Measurements from ENCODE around the gene LRRC27.
"Not testable (repeated sequence)": the region's sequence is repeated elsewhere in the genome, so short reads cannot be mapped to it uniquely, and the experiment has no call there.

The LRRC27 gene

GRCh38 chr10:132331601-132332432, at the start of gene LRRC27:
Gene LRRC27, plus strand, starts transcription at chr10:132332193. Its CDS starts 1,332 bp downstream, at chr10:132333525.
- peak; percentile 92 for DNase-seq (ENCODE audit: low read depth)

- no peak for DNase-seq (ENCODE audit: low read depth)
These were observed 49.1 kb upstream of the LRRC27 start for GRCh38 chr10:132282667-132283603.

- DNase-seq (ENCODE audit: low read depth) = no peak
These were observed 48.2 kb upstream of the LRRC27 start for GRCh38 chr10:132283604-132284382.

- no peak for DNase-seq (ENCODE audit: low read depth)
These were observed 42.6 kb upstream of the LRRC27 start for GRCh38 chr10:132289439-132289838.

GRCh38 chr10:132290631-132291030, 41.4 kb upstream of the LRRC27 start:
- DNase-seq (ENCODE audit: low read depth) = no peak

- DNase-seq (ENCODE audit: low read depth) = no peak
These were observed 40.2 kb upstream of the LRRC27 start for GRCh38 chr10:132291826-132292225.

GRCh38 chr10:132292287-132293200, 39.4 kb upstream of the LRRC27 start:
- DNase-seq (ENCODE audit: low read depth) = no peak

GRCh38 chr10:132293201-132293812, 38.7 kb upstream of the LRRC27 start:
- no peak for DNase-seq (ENCODE audit: low read depth)

GRCh38 chr10:132293813-132294520, 38.0 kb upstream of the LRRC27 start:
- DNase-seq (ENCODE audit: low read depth) = no peak

GRCh38 chr10:132294561-132295318, 37.3 kb upstream of the LRRC27 start:
- peak; percentile 30 for DNase-seq (ENCODE audit: low read depth)

GRCh38 chr10:132295481-132295880, 36.5 kb upstream of the LRRC27 start:
- not testable (repeated sequence) for DNase-seq (ENCODE audit: low read depth)

- no peak for DNase-seq (ENCODE audit: low read depth)
These were observed 35.1 kb upstream of the LRRC27 start for GRCh38 chr10:132296666-132297443.

- no peak for DNase-seq (ENCODE audit: low read depth)
These were observed 34.5 kb upstream of the LRRC27 start for GRCh38 chr10:132297526-132297925.

GRCh38 chr10:132298038-132298881, 33.7 kb upstream of the LRRC27 start:
- no peak for DNase-seq (ENCODE audit: low read depth)

- DNase-seq (ENCODE audit: low read depth) = no peak
These were observed 32.3 kb upstream of the LRRC27 start for GRCh38 chr10:132299371-132300336.

GRCh38 chr10:132300582-132300981, 31.4 kb upstream of the LRRC27 start:
- no peak for DNase-seq (ENCODE audit: low read depth)

All from CMK (cell line).